Activated T-helper 1 cell treated with Interleukin-2 at 50 U/mL for 16 hours (primary cell): Measurements from ENCODE around the gene RBM38.

Source experiments
- DNase-seq: peaks from one replicate; pipeline ENCODE4 v3.0.0-alpha.2; 2020; ENCODE audit warnings: low read depth

RBM38 gene

DNA sequence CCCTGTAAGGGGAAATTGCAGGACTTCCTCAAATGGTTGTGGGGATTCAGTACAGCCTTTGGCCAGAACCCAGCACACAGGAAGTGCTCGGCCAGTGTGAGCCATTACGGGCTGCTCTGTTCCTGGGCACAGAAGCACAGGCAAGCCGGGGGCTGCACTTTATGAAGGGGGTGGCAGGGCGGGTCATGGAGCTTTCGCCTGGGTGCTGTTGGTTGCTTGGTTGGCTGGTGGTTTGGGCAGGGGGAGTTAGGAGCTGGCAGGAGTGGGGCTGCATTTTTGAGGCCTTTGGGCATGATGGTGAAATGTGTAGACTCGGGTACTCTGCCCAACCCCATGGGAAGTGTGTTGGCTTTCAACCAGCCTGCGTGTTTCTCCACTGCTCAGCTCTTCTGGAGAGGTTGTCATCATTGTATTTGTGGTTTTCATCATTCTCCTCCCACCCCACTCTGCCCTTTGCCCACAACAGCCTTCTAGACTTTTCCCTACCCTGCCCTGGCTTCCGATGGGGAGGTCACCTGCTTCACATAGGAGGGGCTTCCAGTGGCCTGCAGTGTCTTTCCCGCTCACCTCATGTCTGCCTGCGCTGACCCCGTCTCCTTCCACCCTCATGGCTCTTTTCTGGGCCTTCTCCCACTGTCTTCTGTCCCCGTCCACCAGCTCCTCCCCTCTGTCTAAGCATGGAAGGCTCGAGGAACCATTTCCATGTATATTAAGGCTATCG is 16.1 kb upstream of the RBM38 start:
- DNase-seq, result no peak

DNA sequence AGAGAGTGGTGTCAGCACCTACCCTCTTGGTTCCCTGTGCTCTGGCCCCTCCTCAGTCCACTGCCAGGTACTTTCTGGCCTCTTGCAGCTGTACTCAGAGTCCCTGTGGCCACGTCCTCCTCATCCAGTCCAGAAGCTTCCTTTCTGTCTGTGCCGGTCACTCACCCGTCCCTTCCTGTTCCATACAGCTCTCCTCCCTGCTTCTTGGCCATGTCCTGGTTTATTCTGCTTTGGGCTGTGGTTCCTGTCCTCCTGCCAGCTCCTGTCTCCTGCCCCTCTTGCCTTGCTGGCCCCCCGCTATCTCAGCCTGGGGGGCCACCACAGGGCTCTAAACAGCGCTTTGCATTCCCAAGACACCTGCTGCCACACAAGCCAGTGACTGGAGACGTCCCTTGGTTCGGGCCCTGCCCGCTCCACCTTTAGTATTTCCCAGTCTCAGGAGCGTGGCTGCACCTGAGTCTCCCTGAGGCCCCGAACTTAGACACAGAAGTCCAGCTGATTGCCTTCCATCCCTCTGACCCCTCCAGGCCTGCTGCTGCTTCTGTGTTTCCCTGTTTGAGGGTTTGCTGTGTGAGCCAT is 15.5 kb upstream of the RBM38 start:
- DNase-seq, result no peak

DNA sequence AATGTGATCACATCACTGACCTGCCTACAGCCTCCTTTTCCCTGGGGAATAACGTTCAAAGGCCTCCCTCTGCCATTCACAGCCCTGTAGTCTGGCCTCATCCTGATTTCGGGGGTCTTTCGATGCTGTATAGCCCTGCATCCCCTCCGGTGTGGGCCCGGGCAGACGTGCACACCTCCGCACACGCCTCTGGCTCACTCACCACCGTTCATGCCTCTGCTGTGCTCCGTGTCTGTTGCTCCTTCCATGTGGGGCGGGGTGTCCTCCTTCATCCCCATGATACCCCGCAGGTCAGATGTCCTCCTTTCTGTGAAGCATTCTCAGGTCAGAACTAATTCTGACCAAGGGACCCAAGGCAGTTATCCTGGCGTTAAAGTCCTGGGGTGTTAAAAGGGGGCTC is 13.8 kb upstream of the RBM38 start:
- no peak for DNase-seq

DNA sequence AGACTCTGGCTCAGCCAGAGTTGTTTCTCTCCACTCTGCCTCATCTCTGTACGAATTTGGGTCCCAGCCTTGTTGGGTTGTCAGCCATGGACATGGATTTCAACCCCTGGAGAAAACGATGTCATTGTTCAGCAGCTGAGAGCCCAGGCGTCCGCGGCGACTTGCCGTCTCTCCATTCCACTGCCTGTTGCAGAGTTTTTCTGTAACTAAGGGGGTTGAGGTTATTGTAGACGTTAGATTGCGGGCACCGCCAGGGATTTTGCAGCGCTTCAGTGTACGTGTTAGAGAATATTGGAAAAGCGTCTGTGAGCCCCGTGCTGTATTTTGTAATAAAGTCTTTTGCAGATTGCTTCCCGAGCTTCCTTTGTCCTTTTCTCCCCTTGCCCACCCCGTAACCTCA is 13.1 kb upstream of the RBM38 start:
- DNase-seq, result no peak

DNA sequence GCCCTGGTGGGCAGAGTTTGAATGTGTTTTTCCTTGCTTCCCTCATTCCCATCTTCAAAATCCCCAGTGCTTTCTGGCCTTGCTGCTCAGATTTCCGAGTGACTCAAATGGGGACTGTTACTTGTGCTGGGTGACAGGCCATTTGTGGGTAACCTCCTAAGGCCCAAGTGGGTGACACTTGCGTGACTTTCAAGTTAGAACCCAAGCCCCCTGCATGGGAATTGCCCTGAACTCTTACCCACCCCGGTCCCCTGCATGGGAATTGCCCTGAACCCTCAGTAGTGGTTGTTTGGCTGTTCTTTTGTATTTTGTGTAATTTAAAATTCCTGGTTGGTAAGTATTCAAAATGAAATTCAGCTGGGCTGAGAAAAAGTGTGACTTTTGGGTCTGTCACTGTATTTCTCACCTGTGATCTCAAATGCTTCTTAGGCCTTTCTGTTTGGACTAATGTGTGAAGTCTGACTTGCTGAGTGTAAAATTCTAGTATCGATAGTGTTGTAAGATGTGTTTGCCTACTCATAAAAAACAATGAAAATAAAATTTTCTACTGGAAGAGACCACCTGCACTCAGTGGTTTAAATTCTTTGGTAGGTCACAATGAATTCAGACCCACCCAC is 12.4 kb upstream of the RBM38 start:
- DNase-seq, result no peak

DNA sequence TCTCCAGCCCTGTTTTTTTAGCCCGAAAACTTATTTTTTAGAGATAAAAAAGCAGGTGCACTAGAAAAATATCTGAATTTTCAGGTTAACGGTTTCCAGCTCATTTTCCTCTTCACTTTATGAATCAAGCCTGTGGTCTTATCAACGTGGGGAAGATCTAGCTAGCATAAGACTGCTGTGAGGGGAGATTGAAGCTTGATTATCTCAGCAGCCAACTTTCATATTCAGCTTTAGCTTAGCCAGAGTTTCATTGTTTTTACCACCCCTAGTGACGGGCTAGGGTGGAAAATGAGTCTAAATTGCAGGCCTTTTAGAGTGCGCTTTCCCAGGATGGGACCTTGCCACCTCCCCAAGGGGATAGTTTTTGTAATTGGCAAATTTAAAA is 11.9 kb upstream of the RBM38 start:
- DNase-seq, result no peak

DNA sequence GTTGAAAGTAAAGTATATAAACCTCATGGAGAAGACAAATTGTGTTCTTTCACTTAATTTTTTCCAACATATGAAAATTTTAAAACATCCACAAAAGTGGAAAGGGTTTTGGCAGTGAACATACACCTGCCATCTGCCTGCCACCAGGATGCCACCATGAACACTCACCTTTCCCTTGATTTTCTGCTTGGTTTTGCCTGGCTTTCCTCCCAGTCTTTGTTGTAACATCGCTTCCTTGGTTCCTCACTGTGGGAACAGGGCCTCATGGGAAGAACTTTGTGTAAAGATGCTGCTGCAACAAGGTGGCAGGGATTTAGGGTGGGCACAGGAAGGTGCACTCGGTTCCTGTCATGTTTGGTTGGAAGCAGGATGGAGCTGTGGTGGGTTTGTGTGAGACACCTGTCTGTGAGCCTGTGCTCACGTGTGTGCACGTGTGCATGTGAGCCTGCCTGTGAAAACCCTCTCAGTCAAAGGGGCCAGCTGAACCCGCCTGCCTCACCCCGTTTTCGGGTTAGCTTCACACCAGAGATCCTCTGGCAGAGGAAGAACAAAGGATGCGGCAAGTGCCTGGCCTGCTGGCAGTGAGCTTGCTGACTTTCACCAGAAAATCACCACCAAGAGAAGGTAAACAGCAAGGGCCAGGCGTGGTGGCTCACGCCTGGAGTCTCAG is 11.0 kb upstream of the RBM38 start:
- no peak for DNase-seq

DNA sequence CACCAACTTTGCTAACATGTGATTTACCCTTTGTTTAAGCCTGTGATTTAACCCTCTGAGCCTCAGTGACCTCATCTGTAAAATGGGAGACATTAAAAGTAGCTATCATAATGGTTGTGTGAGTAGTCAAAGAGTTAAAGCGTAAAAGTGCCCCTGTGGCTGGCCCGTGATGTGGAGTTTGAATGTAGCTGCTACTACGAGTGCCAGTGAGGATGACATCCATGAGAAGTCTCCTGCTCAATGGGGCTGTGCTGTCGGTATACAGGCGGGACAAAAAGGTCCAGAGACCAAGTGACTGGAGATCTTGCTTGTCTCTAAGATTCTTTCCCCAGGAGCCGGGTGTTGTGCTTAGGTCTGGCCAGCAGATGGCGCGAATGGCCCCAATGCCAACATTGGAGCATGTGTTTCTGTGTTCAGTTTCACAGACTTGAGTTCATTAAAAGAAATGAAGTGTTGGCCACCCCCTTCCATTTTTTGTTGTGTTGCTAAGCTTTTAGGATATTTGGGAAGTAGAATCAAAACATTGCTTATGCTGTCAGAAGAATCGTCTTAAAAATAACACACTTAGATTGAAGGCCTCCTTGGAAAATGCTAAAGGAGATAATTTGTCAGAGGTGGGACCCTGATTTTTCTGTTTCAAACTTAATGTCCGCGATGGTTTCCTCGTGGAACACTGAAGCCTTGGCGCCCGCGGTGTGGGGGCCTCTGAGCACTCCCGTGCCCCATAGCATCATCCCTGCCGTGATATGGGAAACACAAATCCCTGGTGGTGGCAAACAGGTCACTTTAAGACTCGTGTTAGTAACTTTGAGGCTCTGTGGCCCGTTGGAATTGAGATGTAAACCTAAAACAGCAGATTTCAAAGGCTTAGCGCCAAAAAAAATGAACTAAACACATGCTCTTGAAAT is 9.3 kb upstream of the RBM38 start:
- peak; percentile 73 for DNase-seq

DNA sequence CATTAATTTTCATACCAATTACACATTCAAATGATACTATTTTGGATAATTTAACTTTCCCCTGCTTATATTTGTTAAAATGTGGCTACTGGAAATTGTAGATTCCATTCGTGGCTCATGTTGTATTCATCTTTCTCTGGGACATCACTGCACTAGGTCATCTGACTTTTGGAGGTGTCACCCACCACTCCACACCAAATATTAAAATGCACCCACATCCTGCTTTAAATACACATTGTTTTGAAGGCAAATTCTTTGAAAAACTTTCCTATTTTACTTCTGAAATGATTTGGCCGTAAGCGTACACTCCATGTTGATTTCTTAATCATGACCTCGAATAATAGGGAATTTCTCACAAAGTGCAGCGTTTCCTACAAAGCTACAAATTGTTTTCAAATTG is 8.7 kb upstream of the RBM38 start:
- DNase-seq, result no peak

DNA sequence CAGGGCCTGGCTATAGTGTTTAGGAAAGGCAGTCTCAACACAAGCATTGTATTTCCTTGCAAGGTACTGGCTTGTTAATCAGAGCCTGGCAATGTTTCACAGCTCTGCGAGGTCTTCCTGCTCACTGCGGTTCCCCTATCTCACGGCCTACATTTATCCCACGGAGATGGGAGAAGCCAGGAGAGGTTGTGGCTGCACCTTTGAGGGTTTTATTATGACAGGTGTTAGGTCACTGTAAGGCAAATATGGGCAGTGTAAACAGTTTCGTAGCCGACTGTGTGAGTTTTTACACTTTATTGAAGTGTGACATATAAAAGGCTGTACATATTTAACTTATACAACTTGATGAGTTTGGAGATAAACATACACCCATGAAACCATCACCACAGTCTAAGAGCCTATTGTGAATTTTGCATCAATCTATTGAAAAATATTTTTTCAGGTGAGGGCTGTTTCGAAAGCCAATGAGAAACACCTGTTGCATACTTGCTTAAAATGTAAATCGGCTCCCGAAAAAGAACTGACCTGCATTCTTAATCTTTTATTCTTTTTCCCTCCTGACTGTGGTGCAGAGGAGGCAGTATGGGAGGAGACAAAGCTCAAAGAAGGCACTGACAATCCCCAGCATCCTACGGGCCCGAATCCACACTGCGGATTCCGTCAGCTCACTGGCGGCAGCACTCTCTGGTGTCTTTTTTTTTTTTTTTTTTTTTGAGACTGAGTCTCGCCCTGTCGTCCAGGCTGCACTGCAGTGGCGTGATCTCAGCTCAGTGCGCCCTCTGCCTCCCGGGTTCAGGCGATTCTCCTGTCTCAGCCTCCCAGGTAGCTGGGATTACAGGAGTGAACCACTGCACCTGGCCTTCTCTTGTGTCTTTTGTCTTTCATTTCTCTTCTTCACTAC is 7.5 kb upstream of the RBM38 start:
- DNase-seq, result no peak

DNA sequence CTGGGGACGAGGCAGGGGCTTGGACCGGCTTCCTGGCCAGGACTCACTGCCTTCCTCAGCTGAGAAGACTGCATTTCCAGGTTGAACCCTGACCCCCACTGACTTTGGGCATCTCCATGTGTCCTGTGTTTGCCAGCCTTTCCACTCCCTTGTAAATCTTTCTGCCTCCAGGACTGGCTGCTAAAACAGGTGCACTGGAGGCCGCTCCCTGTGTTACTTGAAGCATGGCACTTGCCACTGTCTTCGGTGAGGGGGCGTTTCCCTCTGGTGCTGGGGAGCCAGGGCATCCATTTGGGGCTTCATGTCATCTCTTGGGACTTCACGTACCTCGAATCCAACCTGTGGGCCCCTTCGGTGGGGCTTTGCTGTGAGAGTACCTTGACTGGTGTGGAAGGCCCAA is 6.7 kb upstream of the RBM38 start:
- DNase-seq, result no peak

DNA sequence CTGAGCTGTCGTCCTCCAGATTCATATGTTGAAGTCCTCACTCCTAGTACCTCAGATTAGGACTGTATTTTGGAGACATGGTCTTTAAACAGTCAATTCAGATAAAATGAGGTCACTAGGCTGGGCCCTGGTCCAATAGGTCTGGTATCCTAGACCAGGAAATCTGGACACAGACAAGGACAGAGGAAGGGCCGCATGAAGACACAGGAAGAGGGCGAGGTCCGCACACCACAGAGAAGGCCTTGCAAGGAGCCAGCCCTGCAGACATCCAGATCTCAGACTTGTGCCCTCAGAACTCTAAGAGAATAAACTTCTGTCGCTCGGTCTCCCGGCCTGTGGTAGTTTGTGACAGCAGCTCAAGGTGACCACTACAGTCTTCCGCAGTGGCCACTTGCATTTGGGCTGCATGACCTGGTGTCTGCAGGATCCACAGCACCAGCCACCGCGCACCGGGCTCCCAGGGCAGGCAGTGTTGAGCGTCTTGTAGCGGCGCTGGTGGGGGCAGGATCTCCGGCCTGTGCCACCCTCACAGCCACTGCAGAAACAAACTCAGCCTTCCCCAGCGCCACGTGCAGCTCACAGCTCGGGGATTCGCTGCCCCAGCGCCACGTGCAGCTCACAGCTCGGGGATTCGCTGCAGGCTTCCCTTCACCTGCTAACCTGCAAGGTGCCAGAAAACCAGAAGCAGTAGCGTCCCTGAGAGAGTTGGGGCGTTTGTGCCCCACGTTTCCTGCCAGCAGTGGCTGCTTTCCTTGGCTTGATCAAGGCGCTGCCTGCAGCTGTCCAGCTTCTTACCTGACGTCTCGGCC is 6.0 kb upstream of the RBM38 start:
- DNase-seq, result no peak

DNA sequence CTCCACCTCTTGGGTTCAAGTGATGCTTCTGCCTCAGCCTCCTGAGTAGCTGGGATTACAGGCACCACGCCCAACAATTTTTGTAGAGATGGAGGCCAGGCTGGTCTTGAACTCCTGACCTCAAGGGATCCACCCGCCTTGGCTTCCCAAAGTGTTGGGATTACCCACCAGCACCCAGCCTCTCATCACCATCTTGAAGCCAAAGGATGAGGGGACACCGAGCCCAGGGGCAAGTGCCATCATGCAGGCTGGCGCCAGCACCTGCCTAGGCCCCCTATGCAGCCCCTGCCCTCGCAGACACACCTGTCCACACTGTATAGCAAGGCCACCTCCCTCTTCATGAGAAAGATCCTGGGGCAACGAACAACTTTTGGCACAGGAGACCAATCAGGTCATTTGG is 5.3 kb upstream of the RBM38 start:
- DNase-seq, result no peak

DNA sequence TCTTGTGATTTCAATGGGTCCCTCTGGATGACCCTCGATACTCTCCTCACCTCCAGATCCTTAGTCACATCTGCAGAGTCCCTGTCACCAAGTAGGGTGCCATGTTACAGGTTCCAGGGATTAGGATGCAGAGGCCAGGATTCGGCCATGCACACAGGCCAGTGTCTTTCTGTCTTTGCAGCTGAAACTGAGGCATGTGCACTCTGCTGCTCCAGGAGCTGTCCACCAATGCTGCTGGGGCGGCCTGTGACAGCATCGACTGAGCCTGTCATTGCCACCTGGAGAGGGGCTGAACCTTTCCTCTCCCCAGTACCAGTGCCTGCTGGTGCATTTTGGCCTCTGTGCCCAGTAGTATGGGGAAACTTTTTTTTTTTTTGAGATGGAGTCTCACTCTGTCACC is 4.4 kb upstream of the RBM38 start:
- no peak for DNase-seq

DNA sequence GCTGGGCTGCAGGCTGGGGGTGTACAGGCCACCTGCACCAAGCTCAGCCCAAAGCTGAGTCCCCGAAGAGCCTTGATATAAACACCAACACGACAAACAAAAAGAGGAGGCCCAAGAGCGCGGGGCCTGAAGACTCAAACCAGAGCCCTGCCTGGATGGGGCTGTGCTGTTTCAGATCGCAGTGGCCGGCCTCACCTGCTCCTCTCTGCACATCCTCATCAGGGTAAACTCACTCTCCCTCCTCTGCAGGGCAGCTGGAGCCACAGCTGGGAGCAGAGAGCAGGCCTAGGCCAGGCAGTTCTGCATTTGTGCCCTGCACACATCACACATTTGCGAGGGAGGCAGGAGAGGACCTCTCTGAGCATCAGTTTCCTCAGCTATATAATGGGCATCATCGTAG is 3.7 kb upstream of the RBM38 start:
- DNase-seq, result no peak

DNA sequence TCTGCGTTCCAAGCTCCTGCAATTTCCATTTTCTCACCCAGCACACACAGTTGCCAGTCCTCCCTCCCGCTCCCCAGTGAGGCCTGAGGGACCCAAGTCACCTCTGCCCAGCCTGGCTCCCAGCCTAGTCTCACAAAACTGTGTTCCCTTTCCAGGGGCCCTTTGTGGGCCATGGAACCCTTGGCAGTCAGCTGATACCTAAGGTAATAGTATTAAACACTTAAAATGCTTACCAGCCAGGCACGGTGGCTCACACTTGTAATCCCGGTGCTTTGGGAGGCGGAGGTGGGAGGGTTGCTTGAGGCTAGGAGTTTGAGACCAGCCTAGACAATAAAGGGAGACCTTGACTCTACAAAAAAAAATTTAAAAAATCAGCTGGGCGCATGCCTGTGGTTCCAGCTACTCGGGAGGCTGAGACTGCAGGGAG is 3.2 kb upstream of the RBM38 start:
- no peak for DNase-seq

DNA sequence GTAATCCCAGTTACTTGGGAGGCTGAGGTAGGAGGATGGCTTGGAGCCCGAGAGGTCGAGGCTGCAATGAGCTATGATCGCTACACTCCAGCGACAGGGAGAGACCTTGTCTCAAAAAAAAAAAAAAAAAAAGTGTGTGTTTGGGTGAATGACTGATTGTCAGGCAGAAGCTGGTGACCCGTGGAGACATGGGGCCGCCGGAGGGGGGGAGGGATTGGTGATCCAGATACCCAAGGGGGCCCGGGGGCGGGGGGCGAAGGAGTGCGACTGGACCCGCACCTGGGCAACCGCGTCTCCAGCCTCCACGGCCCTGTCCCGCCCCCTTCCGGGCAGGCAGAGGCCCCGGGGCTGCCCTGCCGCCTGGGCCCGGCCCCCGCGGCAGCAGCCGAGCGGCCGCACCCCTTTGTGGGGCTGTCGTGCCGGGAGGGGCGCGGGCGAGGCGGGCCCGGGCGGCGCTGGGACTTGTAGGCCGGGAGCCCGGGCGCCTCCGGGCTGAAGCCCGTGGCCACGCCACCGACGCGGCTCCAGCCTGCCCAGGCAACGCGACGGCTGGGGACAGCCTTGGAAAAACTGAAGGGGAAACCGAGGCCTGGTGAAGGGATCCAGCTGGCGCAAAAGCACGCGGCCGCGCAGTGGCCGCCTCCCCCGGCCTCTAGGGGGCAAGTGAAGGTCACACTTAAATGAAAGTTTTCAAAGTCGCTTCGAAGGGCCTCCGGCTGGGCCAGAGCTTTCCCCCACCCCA is 2.1 kb upstream of the RBM38 start:
- peak; percentile 45 for DNase-seq

DNA sequence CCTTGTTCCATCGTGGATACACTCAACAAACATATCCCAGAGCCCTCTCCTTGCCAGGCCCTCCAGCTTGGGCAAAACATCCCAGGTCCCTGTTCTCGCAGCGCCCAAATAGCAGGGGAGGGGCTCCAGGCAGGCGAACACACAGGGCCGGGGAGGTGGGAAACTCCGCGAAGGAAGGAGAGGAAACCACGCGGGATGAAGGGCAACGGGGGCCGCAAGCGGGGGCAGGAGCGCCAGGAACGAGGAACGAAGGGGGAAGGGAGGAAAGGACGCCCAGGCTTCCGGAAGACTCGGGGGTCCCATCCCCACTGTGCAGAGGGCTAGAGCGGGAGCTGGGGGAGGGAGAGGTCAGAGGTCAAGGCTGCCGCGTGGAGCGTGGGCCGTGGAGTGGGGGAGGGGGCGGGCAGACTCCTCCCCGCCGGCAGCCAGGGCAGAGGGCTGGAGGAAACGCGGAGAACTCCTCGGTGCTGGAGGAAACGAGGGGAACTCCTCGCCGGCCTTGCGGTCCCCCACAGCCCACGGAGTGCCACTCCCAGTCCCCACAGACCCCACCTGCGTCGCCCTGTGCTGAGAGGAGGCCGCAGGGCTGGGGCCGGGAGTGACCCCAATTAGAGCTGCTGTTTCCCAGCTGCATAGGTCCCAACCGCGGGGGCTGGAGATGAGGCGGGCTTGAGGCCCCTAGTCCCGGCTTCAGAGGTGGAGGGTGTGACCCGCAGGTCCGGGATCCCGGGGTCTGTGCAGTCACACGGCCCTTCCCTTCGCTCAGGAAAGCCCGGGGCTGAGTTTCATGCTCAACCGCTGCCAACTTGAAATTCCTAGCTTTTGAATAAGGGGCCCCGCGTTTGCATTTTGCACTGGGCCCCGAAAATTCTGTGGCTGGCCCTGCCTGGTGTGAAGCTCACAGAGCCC is 1.2 kb upstream of the RBM38 start:
- peak; percentile 50 for DNase-seq
